GM19468 (cell line): ENCODE results near the gene ACBD6.
A peak's percentile ranks its signal among the peaks of the same experiment; 100 is the strongest.

Experiments used
- ATAC-seq: cut with Tn5 transposase; IDR thresholded peaks from one replicate; pipeline ENCODE4 v1.9.1; 2021; ENCODE audit warnings: mild to moderate bottlenecking, moderate library complexity, moderate number of reproducible peaks; ENCODE audit not compliant: unreplicated experiment; ENCODE audit errors: extremely low read depth

The ACBD6 gene

GRCh38 chr1:180527101-180527669 lies 24.8 kb upstream of the ACBD6 start:
- no peak for ATAC-seq

GRCh38 chr1:180525715-180526039 lies 23.3 kb upstream of the ACBD6 start:
- ATAC-seq: no peak

- no peak for ATAC-seq
These were observed 22.7 kb upstream of the ACBD6 start for GRCh38 chr1:180524915-180525714.

GRCh38 chr1:180524160-180524914 lies 22.0 kb upstream of the ACBD6 start:
- no peak for ATAC-seq

DNA sequence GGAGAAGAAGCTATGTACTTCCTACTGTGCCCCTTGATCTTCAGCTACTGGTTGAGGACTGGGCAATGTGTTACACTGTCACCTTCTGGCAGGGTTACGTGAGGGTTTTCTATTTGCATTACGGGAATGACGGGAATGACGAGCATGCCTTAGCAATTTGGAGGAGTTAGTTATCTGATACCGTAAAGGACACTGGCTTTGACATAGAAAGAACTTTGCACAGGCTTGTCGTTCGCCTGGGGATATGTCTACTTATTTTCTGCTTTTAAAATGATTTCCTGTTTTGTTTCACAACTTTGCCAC lies 19.8 kb upstream of the ACBD6 start:
- ATAC-seq: no peak

GRCh38 chr1:180521474-180522212 lies 19.3 kb upstream of the ACBD6 start:
- no peak for ATAC-seq

DNA sequence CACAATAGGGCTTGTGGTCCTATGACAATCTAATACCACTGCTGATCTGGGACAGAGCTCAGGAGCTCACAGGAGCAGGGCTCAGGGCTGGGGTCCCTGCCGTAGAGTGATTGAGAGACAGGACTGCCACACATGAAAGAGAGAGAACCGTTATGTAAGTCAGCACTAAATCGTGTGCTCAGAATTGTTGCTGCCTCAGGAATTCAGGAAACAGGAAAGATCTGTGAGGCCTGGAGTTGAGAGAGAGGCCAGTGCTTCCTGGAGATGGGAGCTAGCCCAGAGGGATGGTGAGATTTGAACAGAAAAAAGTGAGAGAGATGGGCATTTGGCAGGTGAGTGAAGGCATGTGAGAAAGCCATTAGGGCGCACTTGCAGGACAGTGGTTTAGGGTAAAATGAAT lies 17.5 kb upstream of the ACBD6 start:
- no peak for ATAC-seq

DNA sequence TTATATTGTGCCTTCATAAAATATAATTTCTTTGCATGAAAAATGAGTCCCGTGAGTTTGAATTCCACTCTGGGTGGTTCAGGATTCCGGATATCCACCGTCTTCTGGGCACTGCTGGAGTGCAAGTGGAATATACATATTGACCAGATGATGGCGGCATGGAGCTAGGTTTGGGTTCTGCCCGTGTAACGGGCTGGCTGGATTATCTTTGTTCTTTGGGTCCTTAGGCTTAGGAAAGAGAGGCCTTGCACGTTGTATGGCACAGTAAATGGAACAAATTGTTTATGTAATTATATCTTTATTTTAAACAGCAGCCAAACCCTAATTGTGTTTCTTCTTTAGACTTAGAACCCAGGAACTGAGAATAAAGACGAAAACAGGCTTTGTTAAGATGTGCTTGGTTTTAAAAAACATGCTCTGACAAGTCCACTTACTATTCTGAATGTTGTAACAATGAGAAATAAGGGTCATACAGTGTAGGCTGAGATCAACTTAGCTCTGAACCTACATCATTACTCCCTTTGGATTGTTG lies 13.5 kb upstream of the ACBD6 start:
- ATAC-seq: peak; percentile 91

- no peak for ATAC-seq
These were observed 13.0 kb upstream of the ACBD6 start for GRCh38 chr1:180515364-180515763.

GRCh38 chr1:180513531-180513930 lies 11.2 kb upstream of the ACBD6 start:
- ATAC-seq: no peak

- no peak for ATAC-seq
These were observed 8.5 kb upstream of the ACBD6 start for GRCh38 chr1:180510882-180511281.

DNA sequence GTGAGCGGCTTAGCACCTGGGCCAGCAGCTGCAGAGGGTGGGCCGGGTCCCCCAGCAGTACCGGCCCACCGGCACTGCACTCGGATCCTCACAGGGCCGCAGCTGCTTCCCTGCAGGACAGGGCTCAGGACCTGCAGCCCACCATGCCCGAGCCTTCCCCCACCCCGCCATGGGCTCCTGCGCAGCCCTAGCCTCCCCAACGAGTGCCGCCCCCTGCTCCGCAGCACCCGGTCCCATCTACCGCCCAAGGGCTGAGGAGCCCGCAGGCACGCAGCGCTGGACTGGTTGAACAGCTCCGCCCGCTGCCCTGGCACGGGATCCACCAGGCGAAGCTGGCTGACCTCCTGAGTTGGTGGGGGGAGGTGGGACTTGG lies 6.3 kb upstream of the ACBD6 start:
- no peak for ATAC-seq

DNA sequence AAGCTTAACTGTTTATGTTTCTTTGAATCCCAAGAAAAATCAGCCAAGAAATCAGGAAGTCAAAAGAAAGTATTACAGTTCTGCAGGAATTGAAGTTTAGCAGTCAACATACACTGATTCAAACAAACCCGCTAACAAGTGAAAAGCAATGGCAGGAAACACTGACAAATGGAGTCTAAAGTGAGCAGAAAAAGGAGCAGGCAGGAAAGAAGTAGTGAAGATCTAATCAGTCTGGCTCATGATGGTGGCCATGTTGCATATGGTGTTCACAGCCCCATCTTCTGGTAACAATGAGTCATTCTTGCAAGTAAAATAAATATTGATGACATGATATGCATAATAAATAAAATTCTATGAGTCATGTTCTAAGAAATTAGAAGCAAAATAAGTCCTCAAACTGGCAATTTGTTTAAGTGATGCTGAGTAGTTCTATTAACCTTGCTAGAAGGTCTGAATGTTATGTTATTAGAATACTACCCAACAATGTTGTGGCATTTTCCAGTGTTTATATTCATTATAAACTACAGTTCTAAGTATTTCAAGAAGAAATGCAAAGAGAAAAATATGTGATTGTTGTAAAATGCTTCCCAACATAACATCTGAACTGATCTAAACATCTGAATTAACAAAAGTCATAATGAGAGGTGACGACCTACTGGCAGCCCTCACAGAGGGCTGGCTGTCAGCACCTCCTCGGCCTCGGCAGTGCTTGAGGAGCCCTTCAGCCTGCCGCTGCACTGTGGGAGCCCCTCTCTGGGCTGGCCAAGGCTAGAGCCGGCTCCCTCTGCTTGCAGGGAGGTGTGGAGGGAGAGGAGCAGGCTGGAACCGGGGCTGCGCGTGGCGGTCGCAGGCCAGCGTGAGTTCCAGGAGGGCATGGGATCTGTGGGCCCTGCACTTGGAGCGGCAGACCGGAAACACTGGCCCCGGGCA lies 5.7 kb upstream of the ACBD6 start:
- ATAC-seq: no peak

- no peak for ATAC-seq
These were observed 3.5 kb upstream of the ACBD6 start for GRCh38 chr1:180505732-180506335.

DNA sequence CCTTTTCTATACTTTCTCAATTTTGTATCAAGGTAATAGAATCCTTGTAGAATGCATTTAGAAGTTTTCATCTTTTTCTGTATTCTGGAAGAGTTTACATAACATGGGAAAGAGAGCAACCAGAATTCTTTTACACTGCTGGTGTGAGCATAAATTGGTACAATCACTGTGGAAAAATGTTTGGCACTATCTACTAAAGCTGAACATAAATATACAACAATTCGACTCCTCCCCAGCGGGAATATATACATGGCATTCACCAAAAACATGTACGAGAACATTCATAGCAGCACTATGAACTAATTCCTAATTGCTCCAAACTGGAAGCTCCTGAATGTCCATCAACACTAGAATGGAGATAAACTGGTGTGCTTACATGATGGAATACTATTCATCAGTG lies 1.8 kb upstream of the ACBD6 start:
- no peak for ATAC-seq

DNA sequence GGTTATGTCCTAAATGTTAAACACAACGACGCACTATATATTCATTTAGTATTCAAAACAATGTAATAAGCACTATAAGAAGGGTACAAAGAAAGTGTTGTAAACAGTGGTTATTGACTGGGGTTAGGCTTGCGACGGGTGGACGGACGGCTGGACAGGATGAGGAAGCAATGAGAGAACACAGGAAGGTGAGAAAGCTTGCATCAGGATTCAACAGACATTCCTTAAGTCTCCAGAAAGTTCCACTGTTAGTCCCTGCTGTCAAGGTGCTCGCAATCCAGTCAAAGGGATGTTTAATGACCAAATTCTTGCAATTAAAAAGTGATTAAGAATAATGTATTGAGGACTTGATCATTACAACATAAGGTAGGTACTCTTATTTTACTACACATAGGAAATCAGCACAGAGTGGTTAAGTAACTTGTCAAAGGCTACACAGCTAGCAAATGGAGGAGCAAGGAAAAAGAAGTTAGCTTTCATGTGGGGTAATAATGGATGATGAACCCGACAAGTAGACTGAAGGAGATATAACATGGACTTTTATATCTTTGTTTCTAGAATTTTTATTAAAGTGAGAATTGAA lies 994 bp upstream of the ACBD6 start:
- no peak for ATAC-seq

- no peak for ATAC-seq
These were observed 464 bp downstream of the ACBD6 start for GRCh38 chr1:180501865-180502360.

- ATAC-seq: no peak
These were observed 1.7 kb downstream of the ACBD6 start for GRCh38 chr1:180500689-180501088.

DNA sequence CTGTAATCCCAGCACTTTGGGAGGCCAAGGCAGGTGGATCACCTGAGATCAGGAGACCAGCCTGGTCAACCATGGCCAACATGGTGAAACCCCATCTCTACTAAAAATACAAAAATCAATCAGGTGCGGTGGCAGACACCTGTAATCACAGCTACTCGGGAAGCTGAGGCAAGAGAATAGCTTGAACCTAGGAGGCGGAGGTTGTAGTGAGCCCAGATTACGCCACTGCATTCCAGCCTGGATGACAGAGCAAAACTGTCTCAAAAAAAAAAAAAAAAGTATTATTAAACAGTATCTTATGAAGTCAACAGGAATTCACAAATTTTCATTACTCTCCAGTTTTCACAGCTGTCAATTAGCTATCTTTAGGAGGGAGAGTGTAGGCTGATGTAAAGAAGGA lies 3.8 kb downstream of the ACBD6 start:
- no peak for ATAC-seq
